ENCODE results near the gene TRIM62. TPM values are rescaled to one million over a fixed set of nuclear protein-coding genes. Genes with fewer than 3 reads are reported as not detected.
A peak's percentile ranks its signal among the peaks of the same experiment; 100 is the strongest.

The TRIM62 gene
- total RNA-seq, 1 donor from 2014 or later, result 2.3 TPM

DNA sequence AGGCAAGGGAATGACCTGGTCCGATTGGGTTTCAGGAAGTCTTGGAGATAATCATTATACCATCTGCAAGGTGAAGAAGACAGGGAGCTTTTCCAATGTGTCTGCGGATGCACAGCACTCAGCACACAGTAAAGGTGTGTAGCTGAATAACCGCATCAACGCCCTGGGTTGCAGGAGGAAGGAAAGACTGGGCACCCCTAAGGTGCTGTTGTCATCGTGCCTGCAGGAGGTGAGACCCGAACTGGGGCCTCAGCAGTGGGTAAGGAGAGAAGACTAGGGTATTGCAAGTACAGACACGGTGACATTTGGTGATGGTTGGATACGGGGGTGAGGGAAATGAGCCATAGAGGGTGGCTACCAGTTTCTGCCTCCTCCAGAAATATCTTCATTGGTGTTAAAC is 1.1 kb upstream of the TRIM62 start:
- intact Hi-C loops (cut with DNase I), result no loop called here
- ATAC-seq (no peak), DNase-seq (ENCODE audit: missing footprints) (no peak)

DNA sequence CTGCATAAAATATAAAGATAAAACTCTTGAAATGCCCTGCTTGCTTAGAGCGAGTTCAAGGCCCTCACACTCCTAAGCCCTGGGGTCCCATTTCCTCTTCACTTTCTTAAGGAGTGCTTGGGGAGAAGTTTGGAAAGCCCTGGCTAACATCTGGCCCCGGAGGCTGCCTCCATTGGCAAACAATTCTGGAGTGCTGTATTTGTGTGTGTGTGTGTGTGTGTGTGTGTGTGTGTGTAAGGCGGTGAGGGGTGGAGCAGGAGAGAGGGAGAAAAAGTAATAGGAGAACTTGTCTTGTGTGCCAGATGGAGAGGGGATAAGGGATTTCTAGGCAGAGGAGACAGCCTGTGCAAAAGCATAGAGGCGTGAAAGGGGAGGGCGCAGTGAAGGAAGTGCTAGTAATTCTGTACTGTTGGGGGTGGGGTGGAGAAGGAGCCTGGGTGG is 578 bp upstream of the TRIM62 start:
- DNase-seq (ENCODE audit: missing footprints) (no peak), ATAC-seq (peak; percentile 42)
- intact Hi-C loops (cut with DNase I), result no loop called here

DNA sequence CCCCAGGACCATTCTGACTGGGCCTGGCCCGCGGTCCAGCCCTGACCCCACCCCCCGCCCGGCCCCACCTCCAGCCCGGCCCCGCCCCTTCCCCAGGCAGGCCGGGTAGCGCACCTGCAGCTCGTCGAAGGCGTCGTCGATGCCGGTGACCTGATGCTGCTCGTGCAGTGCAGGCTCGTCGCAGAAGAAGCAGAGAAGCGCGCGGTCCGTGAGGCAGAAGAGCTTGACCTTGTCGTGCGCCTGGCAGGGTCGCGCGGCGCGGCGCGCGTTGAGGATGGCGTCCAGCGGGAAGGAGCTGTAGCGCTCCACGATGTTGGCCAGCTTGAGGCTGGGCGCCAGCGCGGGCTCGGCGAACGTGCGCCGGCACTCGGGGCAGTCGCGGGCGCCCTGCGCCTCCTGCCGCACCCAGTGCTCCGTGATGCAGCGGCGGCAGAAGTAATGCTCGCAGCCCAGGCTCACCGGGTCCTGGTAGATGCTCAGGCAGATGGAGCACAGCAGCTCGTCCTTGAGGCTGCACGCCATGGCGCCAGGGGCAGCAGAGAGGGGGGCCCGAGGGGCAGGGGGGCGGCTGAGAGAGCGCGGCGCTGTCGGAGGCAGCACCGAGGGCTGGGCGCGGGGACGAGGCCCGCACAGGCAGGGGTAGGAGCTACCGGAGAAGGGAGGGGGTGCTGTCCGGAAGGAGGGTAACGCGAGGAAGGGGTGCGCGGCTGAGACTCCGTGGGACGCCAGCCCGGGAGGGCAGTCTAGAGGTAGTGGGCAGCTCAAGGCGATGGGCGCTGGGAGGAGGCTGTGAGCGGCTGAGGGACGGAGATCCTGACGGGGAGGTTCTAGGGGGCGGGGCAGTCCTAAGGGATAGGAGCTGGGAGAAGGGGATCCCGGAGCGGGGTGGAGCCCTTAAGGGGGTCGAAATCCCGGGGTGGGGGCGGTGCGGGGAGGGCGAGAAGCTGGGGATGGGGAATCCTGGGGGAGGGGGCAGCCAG is 642 bp downstream of the TRIM62 start:
- peak; percentile 75 for DNase-seq (ENCODE audit: missing footprints)
- intact Hi-C loops (cut with DNase I), result loop anchor here (2.0 kb wide), 1 partner anchor 54 kb away; no protein-coding TSS in a partner anchor

DNA sequence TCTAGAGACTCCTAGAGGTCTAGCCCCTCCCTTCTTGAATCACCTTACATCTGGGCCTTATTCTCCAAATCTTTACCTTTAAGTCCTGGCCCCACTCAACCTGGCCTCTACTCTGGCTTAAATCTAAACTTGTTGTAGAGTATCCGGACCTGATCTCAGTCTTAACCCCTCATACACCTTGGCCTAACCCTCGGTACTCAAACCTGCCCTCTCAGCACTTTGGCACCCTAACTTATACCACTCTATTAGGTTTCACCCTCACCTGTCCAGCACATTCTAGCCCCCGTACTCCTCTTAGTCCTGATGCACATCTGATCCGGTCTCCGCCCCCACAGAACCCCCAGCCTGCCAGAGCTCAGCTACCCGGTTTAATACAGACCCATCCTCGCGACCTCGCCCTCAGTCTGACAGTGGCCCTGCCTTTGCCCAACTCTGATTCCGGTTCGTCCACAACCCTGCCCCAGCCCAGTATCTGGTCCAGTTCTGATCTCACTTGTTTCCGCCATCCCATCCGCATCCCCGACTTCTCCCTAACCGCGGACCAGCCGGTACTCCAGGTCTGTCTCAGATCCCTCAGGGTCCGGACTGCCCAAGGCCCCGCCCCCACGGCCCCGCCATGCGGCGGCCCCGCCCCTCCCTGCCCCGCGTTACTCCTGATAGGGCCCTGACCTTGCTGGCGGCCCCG is 1.5 kb downstream of the TRIM62 start:
- ATAC-seq (no peak), DNase-seq (ENCODE audit: missing footprints) (peak; percentile 95)
- intact Hi-C loops (cut with DNase I), result loop anchor here (2.0 kb wide), 1 partner anchor 54 kb away; no protein-coding TSS in a partner anchor

More for the DNA sequence above, 642 bp downstream of the TRIM62 start:
- ATAC-seq, result peak; percentile 90

DNA sequence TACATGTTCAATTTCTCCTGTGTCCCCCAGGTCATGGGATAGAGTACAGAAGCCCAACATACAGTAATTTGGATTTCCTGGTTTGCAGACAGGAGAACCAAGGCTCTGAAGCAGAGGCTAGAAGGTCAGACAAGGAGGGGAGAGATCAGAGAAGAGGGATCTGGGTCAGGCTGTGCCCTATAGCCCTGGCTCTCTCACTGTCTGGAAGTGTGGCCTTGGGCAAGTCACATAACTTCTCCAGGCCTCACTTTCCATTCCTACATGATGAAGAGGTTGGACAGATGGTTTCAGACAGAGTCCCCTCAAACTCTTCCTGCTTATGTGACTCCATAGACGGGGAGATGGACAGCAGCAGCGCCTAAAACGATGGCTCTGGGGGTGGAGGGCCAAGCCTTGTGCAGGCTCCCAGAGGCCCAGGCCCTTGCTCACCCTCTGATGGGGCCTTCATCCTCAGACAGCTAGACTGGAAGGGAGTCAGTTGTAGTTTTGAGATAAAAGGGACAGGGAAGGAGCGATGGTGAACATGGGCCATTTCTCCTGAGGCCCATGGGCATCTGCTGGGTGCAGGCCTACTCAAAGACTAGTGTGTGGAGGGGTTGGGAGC is 2.9 kb downstream of the TRIM62 start:
- no peak for DNase-seq (ENCODE audit: missing footprints)
- intact Hi-C loops (cut with DNase I), result no loop called here
- ATAC-seq, result no peak

DNA sequence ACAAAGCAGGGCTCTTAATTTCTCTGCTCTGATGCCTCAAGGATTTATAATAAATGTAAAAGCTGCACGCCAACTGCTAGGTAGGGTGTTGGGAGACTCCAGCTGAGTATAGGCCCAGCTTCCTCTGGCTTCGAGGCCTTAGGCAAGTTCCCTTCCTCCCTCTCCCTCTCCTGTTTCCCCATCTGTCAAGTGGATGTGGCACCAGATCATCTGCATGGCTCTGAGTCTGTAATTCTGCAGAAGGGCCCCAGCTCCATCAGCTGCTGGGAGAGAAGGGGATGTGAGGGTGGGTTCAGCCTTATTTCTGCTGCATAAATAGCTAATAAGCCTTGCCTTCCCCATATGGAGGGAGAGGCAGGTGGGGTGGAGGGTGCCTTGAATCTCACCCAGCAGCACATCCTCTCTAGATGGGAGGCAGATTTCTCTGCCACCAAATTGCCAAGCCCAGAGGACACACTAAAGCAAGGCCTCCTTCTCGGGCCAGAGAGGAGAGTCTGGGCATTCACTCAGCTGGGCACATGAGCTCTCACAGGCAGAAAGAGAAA is 3.8 kb downstream of the TRIM62 start:
- no peak for ATAC-seq
- intact Hi-C loops (cut with DNase I), result no loop called here
- no peak for DNase-seq (ENCODE audit: missing footprints)

DNA sequence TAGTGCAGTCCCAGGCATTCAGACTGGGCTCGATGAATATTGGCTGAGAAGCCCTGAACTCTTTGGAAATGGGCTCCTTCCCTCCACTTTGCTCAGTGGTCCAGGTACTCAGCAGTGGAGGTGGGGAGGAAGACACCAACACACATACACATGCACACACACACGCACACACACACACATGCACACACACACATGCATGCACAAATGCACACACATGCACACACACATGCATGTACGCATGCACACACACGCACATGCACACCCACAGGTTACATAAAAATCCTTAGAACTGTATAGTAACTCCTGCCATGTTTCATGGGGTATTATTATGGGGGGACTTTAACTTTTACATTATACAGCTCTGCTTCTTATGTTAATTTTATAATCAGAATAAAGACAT is 5.0 kb downstream of the TRIM62 start:
- no peak for ATAC-seq
- DNase-seq (ENCODE audit: missing footprints), result no peak
- intact Hi-C loops (cut with DNase I), result no loop called here

DNA sequence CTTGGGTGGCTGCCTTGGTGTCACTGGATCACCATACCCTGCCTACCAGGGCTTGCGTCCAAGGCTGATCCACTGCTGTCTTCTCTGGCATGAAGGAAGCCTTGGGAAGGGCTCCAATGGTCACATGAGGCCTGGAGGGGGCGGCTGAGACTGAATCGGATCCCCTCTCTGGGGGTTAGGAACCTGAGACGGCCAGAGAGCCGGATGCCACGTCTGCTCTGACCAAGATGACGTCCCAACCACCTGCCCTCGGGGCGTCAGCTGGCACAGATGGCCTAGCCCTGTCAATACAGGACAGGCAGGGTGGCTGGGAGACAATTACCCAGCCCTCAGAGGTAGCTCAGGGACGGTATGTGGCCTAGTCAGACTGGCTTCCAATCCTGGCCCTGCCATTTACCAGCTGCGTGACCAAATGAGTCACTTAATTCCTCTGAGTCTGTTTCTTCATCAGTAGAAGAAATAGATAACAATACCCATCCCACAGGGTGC is 5.4 kb downstream of the TRIM62 start:
- DNase-seq (ENCODE audit: missing footprints) (no peak), ATAC-seq (no peak)
- intact Hi-C loops (cut with DNase I), result no loop called here

DNA sequence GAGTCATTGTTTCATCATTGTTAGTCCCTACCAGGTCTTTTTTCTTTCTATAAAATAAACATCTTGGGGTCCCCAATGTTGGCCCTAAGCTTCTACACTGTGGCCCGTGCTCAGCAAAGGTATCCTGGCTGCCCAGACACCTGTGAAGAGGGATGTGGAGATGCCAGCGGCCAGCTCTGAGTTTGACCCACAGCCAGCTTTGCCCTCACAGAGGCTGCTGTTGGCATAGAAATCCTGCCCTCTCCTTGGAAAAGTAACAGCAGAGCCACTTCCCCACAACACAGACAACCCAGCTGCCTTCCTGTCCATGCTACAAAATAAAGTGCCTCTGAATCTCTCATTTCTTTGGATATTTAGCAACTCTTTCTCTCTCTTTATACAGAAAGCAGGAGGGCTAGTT is 6.0 kb downstream of the TRIM62 start:
- DNase-seq (ENCODE audit: missing footprints) (no peak), ATAC-seq (no peak)
- intact Hi-C loops (cut with DNase I), result no loop called here

DNA sequence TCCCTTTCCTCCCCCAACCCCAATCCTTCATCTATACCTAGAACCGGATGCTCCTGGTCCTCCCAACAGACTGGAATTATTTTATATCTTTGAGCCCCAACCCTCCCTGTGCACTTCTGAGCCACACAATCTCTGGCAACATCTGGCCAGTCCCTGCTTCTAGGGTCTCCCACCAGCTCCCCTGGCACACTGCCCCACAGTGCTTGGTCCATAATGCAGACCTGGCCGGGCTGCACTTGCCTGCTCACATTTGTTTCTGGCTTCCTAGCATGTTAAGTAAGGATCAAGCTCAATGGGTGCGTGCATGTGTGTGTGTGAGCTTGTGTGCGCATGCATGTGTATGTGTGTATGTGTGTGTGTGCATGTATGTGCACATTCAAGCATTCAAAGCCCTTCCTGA is 8.8 kb downstream of the TRIM62 start:
- intact Hi-C loops (cut with DNase I), result no loop called here
- DNase-seq (ENCODE audit: missing footprints), result no peak
- ATAC-seq, result no peak

DNA sequence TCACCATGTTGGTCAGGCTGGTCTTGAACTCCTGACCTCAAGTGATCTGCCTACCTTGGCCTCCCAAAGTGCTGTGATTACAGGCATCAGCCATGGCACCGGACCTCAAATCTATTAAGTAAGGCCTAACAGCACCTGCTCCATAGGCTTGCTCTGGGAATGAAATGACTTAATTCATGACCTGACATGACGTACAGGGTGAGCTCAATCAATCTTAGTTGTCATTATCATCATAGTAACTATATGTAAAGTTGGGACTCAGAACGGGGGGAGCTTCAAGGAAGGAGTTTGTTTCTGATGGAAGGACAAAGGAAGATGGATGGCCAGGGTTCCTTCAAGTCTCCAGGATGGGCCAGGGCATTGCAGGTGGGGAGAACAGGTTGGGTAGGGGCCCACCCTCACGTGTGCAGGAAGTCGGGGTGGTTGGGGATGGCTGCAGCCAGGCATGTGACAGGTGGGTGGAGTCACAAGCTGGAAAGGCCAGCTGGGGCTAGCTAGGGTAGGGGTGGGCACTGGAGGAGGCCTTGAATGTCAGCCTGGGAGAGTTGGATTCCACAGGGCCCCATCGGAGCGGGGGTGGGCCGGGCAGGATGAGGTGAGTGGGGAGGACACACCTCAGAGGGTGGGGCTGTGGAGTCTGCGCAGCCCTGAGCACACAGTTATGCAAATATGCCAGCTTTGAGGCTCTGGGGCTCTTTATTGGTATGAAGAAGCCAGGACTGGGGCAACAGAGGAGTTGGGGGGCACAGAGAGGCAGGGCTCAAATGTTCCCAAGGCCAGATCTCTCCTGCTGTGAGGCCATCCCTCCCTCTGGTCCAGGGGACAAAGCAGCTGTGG is 9.6 kb downstream of the TRIM62 start:
- no peak for ATAC-seq
- no peak for DNase-seq (ENCODE audit: missing footprints)
- intact Hi-C loops (cut with DNase I), result no loop called here

DNA sequence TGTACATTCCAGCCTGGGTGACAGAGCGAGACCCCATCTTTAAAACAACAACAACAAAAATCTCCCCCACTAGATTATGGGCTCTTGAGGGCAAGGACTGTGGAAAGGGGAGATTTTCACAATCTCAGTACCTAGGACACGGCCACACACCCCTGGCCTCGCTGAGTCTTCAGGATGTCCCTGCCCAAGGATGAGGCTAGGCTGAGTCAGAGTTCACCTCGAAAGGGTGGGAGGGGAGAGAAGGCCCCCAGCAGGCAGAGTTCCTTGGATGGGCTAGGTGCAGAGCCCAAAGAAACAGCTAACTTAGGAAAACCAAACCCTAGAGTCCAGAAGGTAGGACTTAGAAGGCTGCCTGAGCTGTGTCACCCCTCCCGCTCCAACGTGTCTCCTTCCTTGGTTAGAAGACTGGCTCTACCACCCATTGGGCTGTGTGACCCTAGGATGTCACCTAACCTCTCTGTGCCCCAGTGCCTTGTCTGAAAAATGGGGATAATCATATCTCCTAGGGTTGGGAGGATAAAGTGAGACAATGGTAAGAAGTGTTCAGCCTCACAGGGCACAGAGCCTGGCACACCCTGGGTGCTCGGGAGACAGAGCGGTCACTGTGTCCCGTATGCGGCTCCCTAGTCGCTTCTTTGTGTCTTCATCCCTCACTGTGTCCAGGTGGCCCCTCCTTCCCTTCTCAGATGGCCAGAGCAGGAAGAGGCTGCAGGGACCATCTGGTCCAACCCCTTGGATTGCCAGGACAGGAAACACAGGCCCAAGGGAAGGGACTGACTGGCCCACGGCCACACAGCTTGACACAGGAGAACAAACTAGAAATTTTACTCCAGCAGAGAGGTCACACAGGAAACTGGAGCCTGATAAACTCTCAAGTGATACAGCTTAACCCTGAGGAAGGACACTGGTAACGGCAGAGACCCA is 11.2 kb downstream of the TRIM62 start:
- DNase-seq (ENCODE audit: missing footprints) (peak; percentile 81), ATAC-seq (peak; percentile 84)
- intact Hi-C loops (cut with DNase I), result no loop called here

DNA sequence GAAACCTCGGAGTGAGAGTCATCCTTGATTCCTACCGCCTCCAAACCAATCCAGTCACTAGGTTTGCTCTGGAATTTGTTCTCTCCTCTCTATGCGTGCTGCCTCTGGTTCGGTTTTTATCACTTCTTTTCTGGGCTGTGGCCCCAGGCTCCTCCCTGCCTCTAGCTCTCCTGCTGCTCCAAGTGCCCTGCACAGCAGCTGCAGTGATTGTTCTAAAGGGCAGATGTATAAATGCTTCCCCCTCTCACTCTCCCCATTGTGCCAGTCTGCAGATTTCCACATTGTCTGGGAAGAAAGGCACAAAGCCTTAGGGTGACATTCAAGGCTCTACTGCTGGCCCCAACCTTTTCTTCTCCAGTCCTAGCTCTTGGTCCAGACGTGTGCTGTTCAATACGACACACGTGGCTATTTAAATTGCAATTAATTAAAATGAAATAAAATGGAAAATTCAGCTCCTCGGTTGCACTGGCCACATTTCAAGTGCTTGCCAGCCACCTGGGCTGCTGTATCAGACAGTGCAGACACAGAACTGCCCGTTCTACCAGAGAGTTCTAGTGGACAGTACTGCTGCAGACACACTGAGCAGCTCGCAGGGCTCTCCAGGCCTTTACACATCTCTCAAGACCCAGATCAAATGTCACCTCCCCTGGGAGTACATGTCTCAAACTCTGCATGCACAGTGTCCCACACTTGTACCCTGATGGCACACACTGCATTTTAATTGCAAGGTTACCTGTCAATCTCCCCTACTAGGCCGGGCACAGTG is 12.4 kb downstream of the TRIM62 start:
- DNase-seq (ENCODE audit: missing footprints) (no peak), ATAC-seq (peak; percentile 31)
- intact Hi-C loops (cut with DNase I), result no loop called here

DNA sequence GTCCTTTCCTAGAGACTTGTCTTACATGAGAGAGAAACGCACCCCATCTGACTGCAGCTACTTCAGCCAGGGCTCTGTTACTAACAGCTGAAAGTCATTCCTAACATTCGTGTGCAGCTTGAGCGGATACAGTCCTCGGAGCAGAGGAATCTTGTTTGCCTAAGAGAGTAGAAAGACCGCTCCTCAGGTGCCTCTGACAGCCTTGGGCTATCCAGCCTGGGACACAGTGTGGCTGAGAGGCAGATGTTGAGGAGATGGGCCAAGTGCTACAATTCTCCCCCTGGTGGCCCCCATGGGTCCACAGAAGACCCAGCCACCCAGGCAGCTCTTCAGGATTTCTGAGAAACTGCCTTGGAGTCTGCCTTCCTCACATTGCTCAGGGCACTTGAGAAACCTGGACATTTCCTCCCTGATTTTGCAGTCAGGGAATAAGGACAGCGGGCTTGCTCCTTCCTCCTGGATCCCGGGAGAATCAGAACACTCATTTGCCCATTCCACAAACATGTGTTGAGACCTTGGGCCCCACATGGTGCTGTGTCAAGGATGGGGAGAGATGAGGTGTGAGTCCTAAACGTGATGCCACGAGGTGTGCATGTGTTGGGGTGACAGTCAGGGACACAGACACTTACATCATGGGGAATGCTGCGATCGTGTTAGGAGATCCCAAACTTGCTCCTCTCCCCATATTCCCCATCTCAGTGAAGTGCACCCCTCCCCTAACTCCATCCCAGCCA is 13.1 kb downstream of the TRIM62 start:
- intact Hi-C loops (cut with DNase I), result no loop called here
- ATAC-seq (no peak), DNase-seq (ENCODE audit: missing footprints) (no peak)

DNA sequence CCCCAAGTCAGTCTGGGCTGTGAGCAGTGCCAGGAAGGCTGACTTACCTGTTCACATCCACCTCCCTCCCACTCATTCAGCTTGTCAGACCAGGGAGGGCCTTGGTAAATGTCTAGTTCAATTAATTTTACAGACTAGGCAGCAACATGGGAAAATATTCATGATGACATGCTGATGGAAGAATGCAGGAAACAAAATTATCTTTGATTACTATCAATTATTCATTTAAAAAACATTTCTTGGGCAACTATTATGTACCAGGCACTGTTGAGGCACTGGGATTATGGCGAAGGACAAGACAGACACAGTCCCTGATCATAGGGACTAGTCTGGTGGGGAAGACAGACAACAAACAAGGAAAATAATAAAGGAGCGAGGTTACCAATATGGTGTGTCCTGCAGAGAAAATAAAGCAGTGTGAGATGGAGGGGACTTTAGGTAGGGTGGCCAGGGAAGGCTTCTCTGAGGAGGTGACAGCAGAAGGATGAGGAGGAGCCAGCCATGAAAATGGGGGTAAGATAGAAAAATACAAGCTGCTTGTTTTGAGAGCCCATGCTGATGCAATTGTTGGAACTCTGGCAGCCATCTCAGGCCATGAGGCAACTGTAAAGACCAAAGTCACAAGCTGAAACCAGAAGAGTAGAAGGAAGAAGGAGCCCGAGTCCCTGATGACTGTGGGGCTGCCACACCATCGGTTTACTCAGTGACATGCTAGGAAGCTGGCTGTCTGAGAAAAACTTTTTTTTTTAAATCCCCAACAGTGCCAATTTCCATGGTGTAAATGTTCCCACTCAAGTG is 14.0 kb downstream of the TRIM62 start:
- intact Hi-C loops (cut with DNase I), result no loop called here

More for the DNA sequence above, 14.0 kb downstream of the TRIM62 start:
- no peak for DNase-seq (ENCODE audit: missing footprints)
- no peak for ATAC-seq
